ENCODE measurements around the gene FAM3A.
"Not testable (repeated sequence)": the region's sequence is repeated elsewhere in the genome, so short reads cannot be mapped to it uniquely, and the experiment has no call there.

Gene FAM3A

DNA sequence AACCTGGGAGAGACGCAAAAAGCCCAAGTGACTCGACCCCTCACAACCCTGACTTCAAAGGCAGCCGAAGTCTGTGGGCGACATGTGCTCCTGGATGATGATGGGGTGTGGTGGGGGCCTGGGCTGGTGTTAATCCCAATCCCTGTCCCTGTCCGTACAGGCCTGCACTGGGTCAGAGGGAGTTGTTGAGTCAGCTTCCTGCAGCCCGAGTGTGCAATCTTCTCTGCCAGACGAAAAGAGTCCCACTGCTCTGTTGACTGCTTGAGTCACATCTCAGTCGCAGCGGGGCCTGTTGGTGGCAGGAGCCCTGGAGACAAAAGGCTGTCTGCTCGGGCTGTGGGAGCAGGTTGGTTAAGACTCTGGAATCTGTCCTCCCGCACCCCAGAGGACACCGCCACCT is 10.3 kb downstream of the FAM3A start:
- DNase-seq (ENCODE audit: low read depth in 3 of 3), result no peak

- no peak for DNase-seq (ENCODE audit: low read depth in 3 of 3)
These were observed 13.0 kb downstream of the FAM3A start for GRCh38 chrX:154502989-154503388.

DNA sequence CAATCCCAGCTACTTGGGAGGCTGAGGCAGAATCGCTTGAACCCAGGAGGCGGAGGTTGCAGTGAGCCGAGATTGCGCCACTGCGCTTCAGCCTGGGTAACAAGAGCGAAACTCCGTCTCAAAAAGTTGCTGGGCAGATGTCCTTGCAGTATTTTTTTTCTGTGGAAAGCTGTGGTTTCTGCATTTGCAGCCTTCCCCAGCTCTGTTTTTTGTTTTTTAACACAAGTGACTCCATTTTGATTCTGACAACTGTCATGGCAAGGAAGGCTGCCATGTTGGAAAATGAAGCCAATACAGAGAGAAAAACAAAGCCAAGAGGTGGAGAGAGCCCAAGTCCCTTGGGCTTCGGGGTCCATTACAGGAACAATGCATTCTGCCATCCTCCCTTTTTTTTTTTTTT is 13.9 kb downstream of the FAM3A start:
- DNase-seq (ENCODE audit: low read depth in 3 of 3), result no peak

DNA sequence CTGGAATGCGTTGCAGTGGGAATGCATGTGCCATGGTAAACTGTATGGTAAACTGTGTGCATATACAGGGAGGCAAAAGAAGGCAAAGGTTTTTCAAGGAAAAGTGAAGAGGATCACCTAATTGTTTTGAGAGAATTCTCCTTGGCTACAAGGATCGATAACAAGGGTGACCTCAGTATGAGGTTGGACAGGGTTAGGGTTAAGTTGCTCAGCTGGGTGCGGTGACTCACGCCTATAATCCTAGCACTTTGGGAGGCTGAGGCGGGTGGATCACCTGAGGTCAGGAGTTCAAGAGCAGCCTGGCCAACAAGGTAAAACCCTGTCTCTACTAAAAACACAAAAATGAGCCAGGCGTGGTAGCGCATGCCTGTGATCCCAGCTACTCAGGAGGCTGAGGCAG is 14.6 kb downstream of the FAM3A start:
- not testable (repeated sequence) for DNase-seq (ENCODE audit: low read depth in 3 of 3)

DNA sequence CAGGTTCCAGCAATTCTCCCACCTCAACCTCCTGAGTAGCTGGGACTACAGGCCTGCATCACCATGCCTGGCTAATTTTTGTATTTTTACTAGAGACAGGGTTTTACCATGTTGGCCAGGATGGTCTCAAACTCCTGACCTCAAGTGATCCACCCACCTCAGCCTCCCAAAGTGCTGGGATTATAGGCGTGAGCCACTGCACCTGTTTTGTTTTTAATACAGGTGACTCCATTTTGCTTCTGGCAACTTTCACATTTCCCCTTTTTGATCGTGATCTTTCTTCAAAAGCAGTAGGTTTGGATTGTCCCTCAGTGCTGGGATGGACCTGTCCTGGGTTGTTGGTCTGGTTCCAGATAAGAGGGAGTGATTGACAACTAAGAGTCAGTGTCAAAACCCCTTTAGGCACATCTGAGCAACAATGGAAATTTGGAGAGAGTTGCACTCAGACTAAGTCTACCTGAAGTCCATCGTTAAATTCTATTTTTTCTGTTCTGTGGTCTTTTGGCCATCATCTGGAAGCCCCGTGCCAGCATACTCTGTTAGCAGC is 19.4 kb downstream of the FAM3A start:
- DNase-seq (ENCODE audit: low read depth in 3 of 3), result not testable (repeated sequence)

DNA sequence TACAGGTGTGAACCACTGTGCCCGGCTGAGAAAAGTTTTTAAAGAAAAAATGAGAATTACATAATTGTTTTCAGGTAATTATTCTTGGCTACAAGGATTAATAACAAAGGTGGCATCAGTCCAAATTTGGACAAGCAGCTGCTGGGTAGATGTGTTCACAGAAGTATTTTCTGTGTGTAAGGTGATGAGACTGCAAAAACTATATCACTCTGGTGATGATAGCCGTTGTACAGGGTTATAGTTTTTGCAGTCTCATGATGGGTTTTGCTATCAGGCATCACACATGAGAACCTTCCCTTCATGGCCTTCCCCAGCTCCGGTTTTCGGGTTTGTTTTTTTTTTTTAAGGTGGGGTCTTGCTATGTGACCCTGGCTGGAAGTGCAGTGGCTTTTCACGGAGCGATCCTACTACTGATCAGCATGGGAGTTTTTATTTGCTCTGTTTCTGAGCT is 20.5 kb downstream of the FAM3A start:
- no peak for DNase-seq (ENCODE audit: low read depth in 3 of 3)

- no peak for DNase-seq (ENCODE audit: low read depth in 3 of 3)
These were observed 21.3 kb downstream of the FAM3A start for GRCh38 chrX:154494715-154495114.

- DNase-seq (ENCODE audit: low read depth in 3 of 3), result peak; percentile 76 to 85 (median 77)
These were observed 25.5 kb downstream of the FAM3A start, which contains the start of gene SLC10A3 for GRCh38 chrX:154490414-154491083. TSS of gene SLC10A3 (minus strand) at chrX:154490629. CDS start at chrX:154488940, 1,689 bp downstream.

DNA sequence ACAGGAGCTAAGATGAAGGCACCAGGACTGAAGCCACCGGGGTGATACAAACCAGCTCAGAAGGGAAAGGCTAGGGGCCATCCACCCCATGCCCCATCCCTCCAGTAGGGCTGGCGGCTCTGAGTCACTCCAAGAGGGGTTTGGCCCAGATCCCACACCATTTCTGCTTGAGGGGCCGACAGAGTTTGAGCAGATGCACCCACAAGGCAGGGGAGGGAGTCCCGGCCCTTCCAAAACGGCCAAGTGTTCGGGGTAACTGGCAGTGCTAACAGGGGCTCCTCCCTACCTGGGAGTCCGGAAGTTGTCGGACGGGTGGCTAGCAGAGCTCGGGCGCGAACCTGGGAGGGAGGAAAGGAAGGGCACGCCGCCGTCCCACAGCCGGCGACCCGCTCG is 26.0 kb downstream of the FAM3A start:
- DNase-seq (ENCODE audit: low read depth in 3 of 3), result no peak

DNA sequence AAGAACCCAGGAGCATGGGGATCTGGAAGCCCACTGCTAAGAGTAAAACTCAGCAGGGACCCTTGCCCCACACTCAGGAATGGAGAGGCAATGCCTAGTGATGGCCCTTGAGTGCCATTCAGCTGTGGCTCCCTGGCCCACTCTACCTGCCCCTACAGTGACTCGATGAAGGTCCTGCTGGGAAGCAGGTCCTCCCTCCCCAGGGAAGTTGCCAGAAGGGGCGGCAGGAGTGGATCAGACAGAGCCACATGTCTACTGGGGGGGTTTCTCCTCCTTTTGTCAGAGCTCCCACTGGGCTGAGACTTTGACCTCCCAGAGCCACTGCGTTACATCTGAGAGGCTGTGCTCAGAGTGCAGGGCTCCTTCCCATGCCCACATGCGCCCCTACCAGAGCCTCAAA is 26.9 kb downstream of the FAM3A start:
- DNase-seq (ENCODE audit: low read depth in 3 of 3), result no peak

DNA sequence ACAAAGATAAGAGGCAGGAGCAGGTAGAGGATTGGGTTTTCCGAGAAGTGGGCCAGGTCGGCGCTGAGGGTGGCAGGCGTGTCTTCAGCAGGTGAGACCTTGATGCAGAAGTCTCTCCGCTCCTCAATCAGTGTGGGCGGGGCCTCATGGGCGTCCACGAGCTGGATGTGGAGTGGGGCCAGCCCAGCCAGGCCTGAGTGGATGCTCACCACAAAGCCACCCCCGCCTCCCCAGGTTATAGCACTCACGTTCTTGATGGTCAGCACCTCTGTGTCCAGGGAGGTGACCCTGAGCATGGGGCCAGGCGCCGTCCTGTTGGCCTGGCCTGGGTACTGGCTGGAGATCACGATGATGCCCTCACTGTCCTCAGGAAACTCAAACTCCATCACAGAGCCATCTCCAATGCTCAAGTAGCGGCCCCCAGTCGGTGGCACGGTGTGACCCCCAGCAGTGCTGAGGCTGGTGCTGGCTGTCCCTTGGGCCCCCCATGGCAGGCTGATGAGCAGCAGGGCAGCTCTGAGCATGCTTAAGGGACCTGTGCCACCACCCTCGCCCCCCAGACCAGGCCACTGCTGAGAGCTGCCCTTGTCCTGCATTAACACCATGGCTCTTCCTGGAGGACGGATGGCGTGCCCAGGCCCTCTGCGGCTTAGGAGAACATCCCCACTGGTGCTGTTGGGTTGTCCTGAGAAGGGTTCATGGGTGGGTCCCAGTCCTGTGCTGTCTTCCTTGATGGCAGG is 27.5 kb downstream of the FAM3A start:
- no peak for DNase-seq (ENCODE audit: low read depth in 3 of 3)

- DNase-seq (ENCODE audit: low read depth in 3 of 3), result no peak
These were observed 28.3 kb downstream of the FAM3A start for GRCh38 chrX:154487518-154488290.

- DNase-seq (ENCODE audit: low read depth in 3 of 3), result peak in 1 of 3 donors; percentile 41
These were observed 29.4 kb downstream of the FAM3A start, which contains the start of gene UBL4A for GRCh38 chrX:154486396-154487207. TSS of gene UBL4A (minus strand) at chrX:154486615. CDS start at chrX:154486584, 31 bp downstream.

- DNase-seq (ENCODE audit: low read depth in 3 of 3), result no peak
These were observed 30.0 kb downstream of the FAM3A start for GRCh38 chrX:154486052-154486395.

DNA sequence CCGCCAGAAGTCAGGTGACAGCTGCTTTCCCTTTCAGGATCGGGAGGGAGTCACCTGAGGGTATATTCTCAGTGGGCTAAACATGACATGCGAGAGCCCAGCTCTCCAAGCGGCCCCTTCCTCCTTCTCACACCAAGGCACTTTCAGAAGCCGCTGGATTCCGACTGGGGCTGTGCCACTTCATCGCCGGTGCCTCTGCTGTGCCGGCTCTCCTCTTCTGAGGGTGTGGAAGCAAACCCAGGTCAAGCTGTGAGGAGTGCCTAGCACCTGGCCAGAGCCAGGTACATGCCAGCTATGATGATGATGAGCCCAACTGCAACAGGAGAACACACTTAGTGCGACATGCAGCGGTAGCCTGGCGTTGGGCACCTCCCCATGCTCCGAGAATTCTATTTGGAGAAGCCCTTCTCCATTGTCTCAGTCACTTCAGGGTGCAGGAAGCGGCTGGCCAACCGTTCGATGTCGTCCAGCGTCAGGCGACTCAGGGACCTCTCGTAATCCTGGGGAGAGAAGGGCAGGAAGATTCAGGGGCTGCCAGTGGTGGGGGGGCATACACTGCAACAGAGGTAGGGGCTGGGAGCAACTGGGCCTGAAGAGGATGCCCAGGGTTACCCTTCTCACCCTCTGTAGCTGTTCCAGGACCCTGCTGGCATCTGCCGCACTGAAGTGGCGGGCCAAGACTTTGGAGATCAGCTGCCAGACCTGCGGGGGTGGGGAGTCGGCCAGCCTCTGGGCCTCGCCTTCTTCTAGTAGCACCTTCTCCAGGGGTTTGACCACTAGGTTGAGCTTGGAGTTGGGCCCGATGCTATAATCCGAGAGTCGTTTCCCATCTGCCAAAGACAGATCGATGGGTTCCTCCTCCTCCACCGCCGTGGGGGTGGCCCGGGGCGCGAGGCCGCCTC is 30.6 kb downstream of the FAM3A start:
- DNase-seq (ENCODE audit: low read depth in 3 of 3), result no peak

- no peak for DNase-seq (ENCODE audit: low read depth in 3 of 3)
These were observed 31.5 kb downstream of the FAM3A start for GRCh38 chrX:154484255-154485149.

GRCh38 chrX:154483325-154483724 is 32.7 kb downstream of the FAM3A start:
- DNase-seq (ENCODE audit: low read depth in 3 of 3), result no peak

GRCh38 chrX:154482786-154483185 is 33.2 kb downstream of the FAM3A start:
- no peak for DNase-seq (ENCODE audit: low read depth in 3 of 3)

DNA sequence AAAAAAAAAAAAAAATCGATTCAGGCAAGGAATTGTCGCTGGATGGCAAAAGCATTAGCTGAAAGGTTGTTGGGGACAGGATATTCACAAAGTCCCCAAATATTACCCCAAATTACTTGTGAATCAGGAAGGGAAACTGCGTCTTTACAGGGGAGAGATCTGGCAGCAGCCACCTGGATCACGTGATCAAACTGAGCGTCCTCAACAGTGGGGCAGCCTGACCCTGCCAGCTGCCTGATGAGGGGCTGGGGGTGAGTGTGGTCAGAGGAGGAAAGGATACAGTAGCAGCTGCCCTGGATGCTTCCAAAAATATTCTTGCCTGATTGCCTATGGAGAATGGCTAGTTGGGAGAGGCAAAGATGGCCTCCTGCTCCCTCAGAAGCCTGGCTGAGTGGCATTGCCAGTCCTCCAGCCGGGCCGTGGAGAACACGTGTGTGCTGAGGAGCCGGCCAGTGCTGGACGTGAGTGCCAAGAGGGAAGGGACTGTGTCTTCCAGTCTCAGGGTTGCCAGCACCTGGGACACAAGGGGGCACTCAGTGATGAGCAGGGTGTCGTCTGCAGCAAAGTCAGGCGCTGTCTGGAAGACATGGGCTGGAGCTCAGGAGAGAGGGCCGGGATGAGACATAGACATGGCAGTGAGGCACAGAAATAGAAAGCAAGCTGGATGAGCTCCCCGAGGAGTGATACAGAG is 34.0 kb downstream of the FAM3A start:
- DNase-seq (ENCODE audit: low read depth in 3 of 3), result no peak

Measured in stimulated activated CD4-positive, alpha-beta T cell treated with anti-CD3 and anti-CD28 coated beads, TNF-alpha, amount 100 ng/mL, for 48 hours (primary cell).